Fibroblast of pulmonary artery (primary cell): ENCODE measurements around the gene BOLA2B.
A peak's percentile ranks its signal among the peaks of the same experiment; 100 is the strongest.
"Not testable (repeated sequence)": the region's sequence is repeated elsewhere in the genome, so short reads cannot be mapped to it uniquely, and the experiment has no call there.

Experiments used
- DNase-seq: peaks from one replicate; pipeline ENCODE4 v3.0.0-alpha.2; 2010; ENCODE audit warnings: low read depth
- H3K4me3 ChIP-seq: replicated peaks from 2 replicates; pipeline ENCODE4 v1.5.1; 2011; ENCODE audit warnings: low read depth, mild to moderate bottlenecking, control low read depth, low read length, moderate library complexity
- CTCF ChIP-seq: IDR thresholded peaks from 2 replicates; pipeline ENCODE4 v1.5.1; 2011; ENCODE audit warnings: mild to moderate bottlenecking, control low read depth, low read length, inconsistent platforms; ENCODE audit errors: missing control alignments

The BOLA2B gene

DNA sequence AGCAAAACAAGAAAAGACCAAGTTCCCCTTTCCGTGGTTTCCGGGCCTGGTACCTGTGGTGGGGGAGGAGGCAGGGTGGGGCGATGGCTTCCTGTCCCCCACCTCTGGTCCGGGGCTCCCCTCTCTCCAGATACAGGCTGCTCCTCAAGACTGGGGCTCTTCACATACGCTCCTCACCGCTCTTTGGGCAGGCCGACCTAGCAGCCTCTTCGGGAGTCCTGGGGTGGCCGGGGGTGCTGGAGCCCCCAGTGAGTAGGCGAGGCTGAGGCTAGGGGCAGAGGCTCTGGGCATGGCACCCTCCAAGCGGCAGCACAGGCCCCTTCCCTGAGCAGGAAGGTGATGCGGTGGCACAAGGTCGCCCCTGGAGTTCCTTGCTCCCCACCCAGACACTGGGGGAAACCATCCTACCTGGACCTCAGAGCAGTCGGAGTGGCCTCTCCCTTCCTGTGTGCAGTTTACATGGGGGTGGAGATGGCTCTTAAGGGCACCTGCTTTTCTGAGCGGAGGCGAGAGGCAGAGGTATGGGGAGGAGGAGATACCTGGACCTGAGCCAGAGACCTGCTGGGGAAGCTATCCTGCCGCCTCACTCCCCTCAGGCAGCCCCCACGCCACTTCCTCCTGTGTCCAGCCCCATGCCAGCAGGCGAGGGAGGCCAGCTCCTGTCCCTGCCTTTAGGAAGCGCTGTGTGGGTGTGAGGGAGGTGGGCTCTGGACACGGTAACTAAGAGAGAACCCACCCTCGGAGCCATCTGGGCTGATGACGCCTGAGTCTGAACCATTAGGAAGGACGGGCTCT is 9.2 kb downstream of the BOLA2B start:
- no peak for TF ChIP-seq CTCF
- no peak for DNase-seq
- no peak overlapping the region for H3K4me3 ChIP-seq

- peak; percentile 69 for DNase-seq
- H3K4me3 ChIP-seq = peak within 1 kb of the TSS; percentile 57
- no peak for TF ChIP-seq CTCF
Measured at GRCh38 chr16:30183233-30184095, 10.0 kb downstream of the BOLA2B start, which contains the start of gene CORO1A. Gene CORO1A (plus strand): TSS chr16:30183602. CDS start chr16:30185210, 1,608 bp downstream.

DNA sequence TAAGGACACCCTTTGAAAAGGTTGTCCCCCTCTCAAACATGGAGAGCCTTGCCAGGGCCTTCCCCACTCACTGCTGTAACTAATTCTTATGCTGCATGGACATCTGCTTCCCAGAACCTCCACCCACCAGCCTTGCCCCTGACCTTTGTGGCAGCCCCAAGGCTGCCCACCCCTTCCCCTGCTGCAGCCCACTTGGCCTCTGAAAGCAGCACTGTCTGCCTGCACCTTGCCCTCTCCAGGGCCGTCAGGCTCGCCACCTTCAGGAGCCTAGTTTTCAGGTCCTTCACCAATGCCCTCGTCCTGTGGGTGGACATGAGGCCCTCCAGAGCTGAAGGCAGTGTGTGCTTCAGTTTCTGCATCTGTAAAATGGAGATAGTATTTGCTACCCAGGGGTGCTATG is 12.7 kb downstream of the BOLA2B start:
- DNase-seq = no peak
- no peak for TF ChIP-seq CTCF
- no peak overlapping the region for H3K4me3 ChIP-seq

DNA sequence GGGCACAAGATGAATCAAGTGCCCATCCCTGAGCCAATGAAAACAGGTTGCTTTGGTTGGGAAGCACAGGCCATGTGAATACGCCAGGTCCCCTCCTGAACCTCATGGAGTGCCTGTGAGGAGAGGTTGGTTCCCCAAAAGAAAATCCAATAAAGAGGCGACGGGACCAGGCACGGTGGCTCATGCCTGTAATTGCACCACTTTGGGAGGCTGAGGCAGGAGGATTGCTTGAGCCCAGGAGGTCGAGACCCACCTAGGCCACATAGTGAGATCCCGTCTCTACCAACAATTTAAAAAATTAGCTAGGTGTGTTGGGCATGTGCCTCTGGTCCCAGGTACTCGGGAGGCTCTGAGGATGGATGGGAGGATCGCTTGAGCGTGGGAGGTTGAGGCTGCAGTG is 13.5 kb downstream of the BOLA2B start:
- no peak overlapping the region for H3K4me3 ChIP-seq
- no peak for DNase-seq
- TF ChIP-seq CTCF = no peak

- no peak overlapping the region for H3K4me3 ChIP-seq
- TF ChIP-seq CTCF = no peak
- no peak for DNase-seq
Measured at GRCh38 chr16:30179195-30179594, 14.3 kb downstream of the BOLA2B start.

- H3K4me3 ChIP-seq, DNase-seq: not testable (repeated sequence)
Measured at GRCh38 chr16:30176876-30177275, 16.6 kb downstream of the BOLA2B start.

DNA sequence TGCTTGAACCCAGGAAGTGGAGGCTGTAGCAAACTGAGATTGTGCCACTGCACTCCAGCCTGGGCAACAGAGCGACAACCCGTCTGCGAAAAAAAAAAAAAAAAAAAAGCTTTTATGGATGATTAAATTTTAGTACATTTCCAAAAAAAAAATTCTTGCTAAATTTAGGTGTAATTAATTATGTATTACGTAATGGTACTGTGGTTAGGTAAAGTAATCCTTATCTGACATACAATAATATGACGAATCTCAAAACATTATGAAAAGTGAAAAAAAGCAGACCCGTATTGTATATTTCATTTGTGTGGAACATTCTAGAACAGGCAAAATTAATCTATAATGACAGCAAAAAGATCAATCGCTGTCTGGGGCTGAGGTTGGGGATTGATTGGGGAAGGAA is 20.4 kb downstream of the BOLA2B start:
- no peak for DNase-seq
- TF ChIP-seq CTCF = no peak
- H3K4me3 ChIP-seq = no peak overlapping the region

DNA sequence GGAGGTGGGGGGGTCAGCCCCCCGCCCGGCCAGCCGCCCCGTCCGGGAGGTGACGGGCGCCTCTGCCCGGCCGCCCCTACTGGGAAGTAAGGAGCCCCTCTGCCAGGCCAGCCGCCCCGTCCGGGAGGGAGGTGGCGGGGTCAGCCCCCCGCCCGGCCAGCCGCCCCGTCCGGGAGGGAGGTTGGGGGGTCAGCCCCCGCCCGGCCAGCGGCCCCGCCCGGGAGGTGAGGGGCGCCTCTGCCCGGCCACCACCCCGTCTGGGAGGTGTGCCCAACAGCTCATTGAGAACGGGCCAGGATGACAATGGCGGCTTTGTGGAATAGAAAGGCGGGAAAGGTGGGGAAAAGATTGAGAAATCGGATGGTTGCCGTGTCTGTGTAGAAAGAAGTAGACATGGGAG is 23.3 kb downstream of the BOLA2B start:
- not testable (repeated sequence) for H3K4me3 ChIP-seq, DNase-seq

GRCh38 chr16:30169416-30169815 is 24.1 kb downstream of the BOLA2B start:
- DNase-seq, H3K4me3 ChIP-seq: not testable (repeated sequence)

GRCh38 chr16:30168746-30169145 is 24.7 kb downstream of the BOLA2B start:
- H3K4me3 ChIP-seq, DNase-seq: not testable (repeated sequence)
